ENCODE measurements around the gene FOXP1.

Gene FOXP1

DNA sequence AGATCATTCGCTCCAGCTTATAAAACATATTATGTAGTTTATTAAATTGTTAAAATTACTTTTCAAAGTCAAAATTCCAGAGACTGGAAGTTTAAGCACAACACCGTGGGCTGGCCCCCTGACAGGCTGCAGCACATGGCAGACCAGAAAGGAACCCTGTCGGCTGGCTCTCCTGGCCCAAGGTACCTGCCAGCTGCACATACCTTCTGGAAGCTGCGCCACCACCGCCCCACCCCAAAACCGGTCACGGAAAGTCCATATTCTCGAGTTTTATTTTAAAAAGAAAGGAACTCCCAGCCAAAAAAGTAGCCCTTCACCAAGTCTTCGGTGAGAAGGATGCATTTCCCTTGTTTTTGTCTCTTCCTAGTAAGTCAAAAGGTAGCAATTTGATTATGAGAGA, 94.6 kb downstream of the FOXP1 start:
- no peak for DNase-seq

DNA sequence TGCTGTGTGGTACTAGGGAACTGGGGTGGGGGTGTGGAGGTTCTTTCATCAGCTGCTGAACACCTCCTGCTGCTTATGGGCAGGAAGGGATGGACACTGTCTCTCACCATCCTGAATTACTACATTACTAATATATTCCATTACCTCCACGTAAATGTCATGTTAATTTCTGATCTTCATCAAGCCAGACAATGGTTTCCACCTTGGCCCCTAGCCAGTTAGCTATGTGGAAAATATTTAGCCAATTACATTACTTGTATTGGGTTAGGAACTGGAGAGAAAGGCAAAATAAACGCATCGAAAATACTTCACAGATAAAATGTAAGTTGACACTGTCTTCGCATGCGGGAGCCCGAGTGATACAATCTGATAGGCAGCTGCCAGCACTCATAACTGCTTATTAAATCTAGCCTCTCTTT, 95.1 kb downstream of the FOXP1 start:
- TF ChIP-seq CTCF (IDR thresholded peaks at IDR 0.05): no peak
- DNase-seq: no peak
- Histone ChIP-seq H3K27me3 (no peaks in the 10 kb centered on the region), H3K27ac (no peak overlapping the region), H3K9me3 (peaks cover 0 to 4% (median 0%) of the 10 kb centered on the region in 3 donors), H3K4me3 (no peak overlapping the region), H3K4me1 (no peaks in the 10 kb centered on the region), H3K36me3 (peaks cover 13 to 25% (median 15%) of the 10 kb centered on the region in 3 donors)
- intact Hi-C loops (cut with DNase I; ENCODE audit: low total_unique reads): no loop called here

More for the DNA sequence above, 94.6 kb downstream of the FOXP1 start:
- Histone ChIP-seq H3K27ac (no peak overlapping the region), H3K9me3 (peaks cover 0 to 4% (median 0%) of the 10 kb centered on the region in 3 donors), H3K36me3 (peaks cover 13 to 25% (median 15%) of the 10 kb centered on the region in 3 donors), H3K4me3 (no peak overlapping the region), H3K4me1 (no peaks in the 10 kb centered on the region), H3K27me3 (no peaks in the 10 kb centered on the region)
- TF ChIP-seq CTCF (IDR thresholded peaks at IDR 0.05): no peak
- intact Hi-C loops (cut with DNase I; ENCODE audit: low total_unique reads): no loop called here

DNA sequence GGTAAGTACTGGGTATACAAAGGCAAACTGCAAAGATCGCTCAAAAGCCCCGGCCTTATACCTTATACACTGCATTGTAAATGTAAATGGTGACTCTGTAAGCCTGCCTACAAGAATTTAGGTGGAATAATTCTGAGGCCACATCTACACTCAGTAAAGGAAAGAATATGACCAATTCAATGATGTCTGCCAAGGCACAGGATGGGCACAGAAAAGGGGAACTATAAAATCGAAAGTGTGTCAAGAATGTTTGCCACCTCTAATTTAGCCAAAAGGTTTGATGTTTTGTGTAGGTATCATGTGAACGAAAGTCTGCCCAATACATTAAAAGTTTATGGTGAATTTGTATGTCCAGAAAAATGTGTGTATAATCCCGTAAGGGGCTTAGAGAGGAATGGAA, 96.1 kb downstream of the FOXP1 start:
- intact Hi-C loops (cut with DNase I; ENCODE audit: low total_unique reads): no loop called here
- DNase-seq: no peak
- Histone ChIP-seq H3K4me1 (no peaks in the 10 kb centered on the region), H3K36me3 (peaks cover 9 to 17% (median 15%) of the 10 kb centered on the region in 3 donors), H3K27me3 (no peaks in the 10 kb centered on the region), H3K27ac (no peak overlapping the region), H3K9me3 (peaks cover 0 to 4% (median 0%) of the 10 kb centered on the region in 3 donors), H3K4me3 (no peak overlapping the region)
- TF ChIP-seq CTCF (IDR thresholded peaks at IDR 0.05): no peak

GRCh38 chr3:71486831-71487230, 96.7 kb downstream of the FOXP1 start:
- Histone ChIP-seq H3K4me1 (no peaks in the 10 kb centered on the region), H3K36me3 (peaks cover 7 to 11% (median 11%) of the 10 kb centered on the region in 3 donors), H3K27me3 (no peaks in the 10 kb centered on the region), H3K27ac (no peak overlapping the region), H3K9me3 (peaks cover 0 to 4% (median 0%) of the 10 kb centered on the region in 3 donors), H3K4me3 (no peak overlapping the region)
- DNase-seq: no peak
- TF ChIP-seq CTCF (IDR thresholded peaks at IDR 0.05): no peak
- intact Hi-C loops (cut with DNase I; ENCODE audit: low total_unique reads): no loop called here

DNA sequence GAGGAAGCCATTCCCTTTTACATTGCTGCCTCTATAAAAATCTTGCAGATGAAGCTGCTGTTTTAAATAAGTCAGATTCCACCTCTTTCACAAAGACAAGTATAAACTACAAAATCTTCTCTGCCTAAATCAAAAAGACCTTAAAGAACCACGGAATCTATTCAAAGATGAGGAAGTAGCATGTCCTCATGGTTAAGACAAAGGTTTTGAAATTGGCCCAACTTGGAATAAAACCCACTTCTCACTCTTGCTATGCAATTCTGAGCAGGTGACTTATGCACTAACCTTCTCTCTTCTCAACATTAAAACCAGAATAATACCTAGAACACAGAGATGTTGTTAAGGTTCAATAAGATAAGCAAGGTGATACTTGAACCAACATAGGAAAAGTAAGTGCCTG, 97.6 kb downstream of the FOXP1 start:
- Histone ChIP-seq H3K36me3 (peaks cover under 1 to 2% (median 1%) of the 10 kb centered on the region in 3 donors), H3K4me1 (no peaks in the 10 kb centered on the region), H3K4me3 (no peak overlapping the region), H3K27me3 (no peaks in the 10 kb centered on the region), H3K9me3 (peaks cover 0 to under 1% (median 0%) of the 10 kb centered on the region in 3 donors), H3K27ac (no peak overlapping the region)
- TF ChIP-seq CTCF (IDR thresholded peaks at IDR 0.05): no peak
- no peak for DNase-seq
- intact Hi-C loops (cut with DNase I; ENCODE audit: low total_unique reads): no loop called here

DNA sequence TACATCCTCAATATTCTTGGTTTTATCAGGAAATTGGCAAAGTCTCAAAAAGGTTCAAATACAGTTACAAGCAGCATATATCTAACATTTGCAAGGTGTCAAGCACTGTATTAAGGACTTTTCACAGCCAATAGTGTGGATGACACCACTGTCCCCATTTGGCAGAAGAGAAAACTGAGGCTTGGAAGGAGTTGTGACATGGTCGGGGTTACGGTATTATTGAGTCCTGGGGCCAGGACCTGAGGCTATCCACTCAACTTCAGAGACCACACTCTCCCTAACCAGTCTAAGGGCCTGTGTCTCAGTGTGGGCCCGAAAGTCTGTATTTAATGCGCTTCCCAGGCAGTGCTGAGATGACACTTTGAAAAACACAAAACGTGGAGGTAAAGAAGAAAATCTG, 99.1 kb downstream of the FOXP1 start:
- H3K27me3 ChIP-seq: no peaks in the 10 kb centered on the region
- intact Hi-C loops (cut with DNase I; ENCODE audit: low total_unique reads): no loop called here
- TF ChIP-seq CTCF (IDR thresholded peaks at IDR 0.05): no peak
- no peaks in the 10 kb centered on the region for H3K9me3 ChIP-seq
- no peak overlapping the region for H3K4me3 ChIP-seq
- no peaks in the 10 kb centered on the region for H3K36me3 ChIP-seq
- H3K27ac ChIP-seq: no peak overlapping the region
- H3K4me1 ChIP-seq: no peaks in the 10 kb centered on the region
- no peak for DNase-seq

All from tibial artery (tissue), 4 donors.